ENCODE data around the gene RLBP1.

The RLBP1 gene

GRCh38 chr15:89203705-89204273, 17.6 kb downstream of the RLBP1 start:
- Histone ChIP-seq H3K36me3 (ENCODE audit: insufficient read depth, low read depth, low read length) (no peaks in the 10 kb centered on the region), H3K27ac (ENCODE audit: low read length) (no peak overlapping the region), H3K9ac (ENCODE audit: low read depth, low read length) (no peak overlapping the region), H3K9me3 (ENCODE audit: insufficient read depth, low read depth, low read length) (no peaks in the 10 kb centered on the region), H3K27me3 (ENCODE audit: insufficient read depth, low read length) (no peaks in the 10 kb centered on the region), H3K4me1 (ENCODE audit: insufficient read depth, low read length) (peaks cover 17% of the 10 kb centered on the region), H3K4me3 (ENCODE audit: low read length) (no peak overlapping the region)

DNA sequence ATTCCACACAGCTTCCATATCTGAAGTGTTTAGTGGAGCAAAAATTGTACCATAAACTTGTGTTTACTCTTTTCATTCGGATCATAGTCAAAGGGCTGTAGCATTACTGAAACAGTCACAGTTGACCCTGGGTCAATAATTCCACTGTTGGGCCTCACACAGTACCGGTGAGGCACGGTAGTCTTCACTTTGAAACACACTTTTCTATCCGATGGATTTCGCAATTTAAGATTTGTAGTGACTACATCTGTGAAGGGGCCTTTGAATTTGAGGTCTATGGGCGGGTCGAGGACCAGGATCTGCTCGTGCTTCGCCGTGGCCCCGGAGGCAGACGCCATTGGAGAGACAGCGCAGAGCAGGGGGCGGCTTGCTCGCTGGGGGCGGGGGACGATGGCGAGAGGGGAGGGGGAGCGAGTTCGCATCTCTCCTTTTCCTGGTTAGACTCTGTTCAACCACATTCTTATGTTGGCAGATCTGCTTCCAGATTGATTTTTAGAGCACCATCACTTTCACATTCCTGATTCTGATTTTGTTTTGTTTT, 19.8 kb downstream of the RLBP1 start:
- H3K27me3 ChIP-seq (ENCODE audit: insufficient read depth, low read length), result no peaks in the 10 kb centered on the region
- no peak overlapping the region for H3K9ac ChIP-seq (ENCODE audit: low read depth, low read length)
- no peak overlapping the region for H3K27ac ChIP-seq (ENCODE audit: low read length)

DNA sequence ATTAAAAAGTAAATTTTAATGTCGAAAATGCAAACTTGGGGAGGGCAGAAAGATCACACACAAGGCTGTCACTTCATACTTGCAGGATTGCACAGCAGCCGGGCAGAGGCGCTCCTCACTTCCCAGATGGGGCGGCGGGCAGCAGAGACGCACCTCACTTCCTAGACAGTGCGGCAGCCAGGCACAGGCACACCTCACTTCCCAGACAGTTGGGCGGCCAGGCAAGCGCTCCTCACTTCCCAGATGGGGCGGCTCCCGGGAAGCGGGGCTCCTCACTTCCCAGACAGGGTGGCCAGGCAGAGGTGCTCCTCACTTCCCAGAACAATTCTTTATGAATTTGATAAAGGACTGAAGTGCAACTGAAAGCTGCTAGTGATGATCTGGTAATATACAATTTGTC, 21.2 kb downstream of the RLBP1 start:
- Histone ChIP-seq H3K9me3 (ENCODE audit: insufficient read depth, low read depth, low read length) (no peaks in the 10 kb centered on the region), H3K4me1 (ENCODE audit: insufficient read depth, low read length) (peaks cover 38% of the 10 kb centered on the region), H3K9ac (ENCODE audit: low read depth, low read length) (no peak overlapping the region), H3K4me3 (ENCODE audit: low read length) (no peak overlapping the region), H3K36me3 (ENCODE audit: insufficient read depth, low read depth, low read length) (no peaks in the 10 kb centered on the region), H3K27me3 (ENCODE audit: insufficient read depth, low read length) (no peaks in the 10 kb centered on the region), H3K27ac (ENCODE audit: low read length) (no peak overlapping the region)

More for the DNA sequence above, 19.8 kb downstream of the RLBP1 start:
- peaks cover 38% of the 10 kb centered on the region for H3K4me1 ChIP-seq (ENCODE audit: insufficient read depth, low read length)
- H3K9me3 ChIP-seq (ENCODE audit: insufficient read depth, low read depth, low read length), result no peaks in the 10 kb centered on the region
- no peaks in the 10 kb centered on the region for H3K36me3 ChIP-seq (ENCODE audit: insufficient read depth, low read depth, low read length)
- H3K4me3 ChIP-seq (ENCODE audit: low read length), result no peak overlapping the region

GRCh38 chr15:89199746-89200145, 21.6 kb downstream of the RLBP1 start:
- Histone ChIP-seq H3K9ac (ENCODE audit: low read depth, low read length) (peak overlapping the region; percentile 21; the same call in 1 of the 2 replicates), H3K4me3 (ENCODE audit: low read length) (no peak overlapping the region), H3K27me3 (ENCODE audit: insufficient read depth, low read length) (no peaks in the 10 kb centered on the region), H3K36me3 (ENCODE audit: insufficient read depth, low read depth, low read length) (no peaks in the 10 kb centered on the region), H3K27ac (ENCODE audit: low read length) (peak overlapping the region; percentile 16), H3K9me3 (ENCODE audit: insufficient read depth, low read depth, low read length) (no peaks in the 10 kb centered on the region), H3K4me1 (ENCODE audit: insufficient read depth, low read length) (peaks cover 38% of the 10 kb centered on the region)

DNA sequence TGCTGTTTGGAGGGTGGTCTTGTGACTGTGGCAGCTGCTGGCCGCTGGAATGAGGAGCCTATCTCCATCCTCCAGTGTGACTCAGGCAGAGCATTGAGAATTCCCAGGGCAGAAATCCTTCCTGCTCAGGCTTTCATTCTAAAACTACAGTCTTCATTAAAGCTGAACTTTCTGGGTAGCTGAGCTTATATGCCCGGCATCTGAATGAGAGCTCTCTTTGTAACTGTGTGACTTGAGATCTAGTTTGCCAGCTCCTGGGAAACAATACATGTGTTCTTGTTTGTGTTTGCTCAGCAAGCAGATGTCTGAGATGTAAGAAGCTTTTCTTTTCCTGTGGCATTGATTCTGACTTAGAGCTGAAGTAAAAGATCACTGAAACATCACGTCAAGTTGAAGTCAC, 22.4 kb downstream of the RLBP1 start:
- no peak overlapping the region for H3K4me3 ChIP-seq (ENCODE audit: low read length)
- H3K4me1 ChIP-seq (ENCODE audit: insufficient read depth, low read length), result peaks cover 38% of the 10 kb centered on the region
- H3K36me3 ChIP-seq (ENCODE audit: insufficient read depth, low read depth, low read length), result no peaks in the 10 kb centered on the region
- H3K9me3 ChIP-seq (ENCODE audit: insufficient read depth, low read depth, low read length), result no peaks in the 10 kb centered on the region
- peak overlapping the region; percentile 21; the same call in 1 of the 2 replicates for H3K9ac ChIP-seq (ENCODE audit: low read depth, low read length)
- H3K27me3 ChIP-seq (ENCODE audit: insufficient read depth, low read length), result no peaks in the 10 kb centered on the region
- H3K27ac ChIP-seq (ENCODE audit: low read length), result peak overlapping the region; percentile 16

GRCh38 chr15:89198196-89198595, 23.2 kb downstream of the RLBP1 start:
- Histone ChIP-seq H3K27ac (ENCODE audit: low read length) (no peak overlapping the region), H3K4me3 (ENCODE audit: low read length) (peak overlapping the region; percentile 7; the same call in 1 of the 2 replicates), H3K36me3 (ENCODE audit: insufficient read depth, low read depth, low read length) (peaks cover 2% of the 10 kb centered on the region; the same call in 1 of the 2 replicates), H3K9ac (ENCODE audit: low read depth, low read length) (peak overlapping the region; percentile 21; the same call in 1 of the 2 replicates), H3K9me3 (ENCODE audit: insufficient read depth, low read depth, low read length) (no peaks in the 10 kb centered on the region), H3K4me1 (ENCODE audit: insufficient read depth, low read length) (peaks cover 38% of the 10 kb centered on the region), H3K27me3 (ENCODE audit: insufficient read depth, low read length) (no peaks in the 10 kb centered on the region)

- Histone ChIP-seq H3K4me3 (ENCODE audit: low read length) (peak overlapping the region; percentile 7; the same call in 1 of the 2 replicates), H3K9ac (ENCODE audit: low read depth, low read length) (peak overlapping the region; percentile 21; the same call in 1 of the 2 replicates), H3K36me3 (ENCODE audit: insufficient read depth, low read depth, low read length) (peaks cover 9% of the 10 kb centered on the region; the same call in 1 of the 2 replicates), H3K27ac (ENCODE audit: low read length) (no peak overlapping the region), H3K4me1 (ENCODE audit: insufficient read depth, low read length) (peaks cover 38% of the 10 kb centered on the region), H3K27me3 (ENCODE audit: insufficient read depth, low read length) (no peaks in the 10 kb centered on the region), H3K9me3 (ENCODE audit: insufficient read depth, low read depth, low read length) (no peaks in the 10 kb centered on the region)
These were observed 23.8 kb downstream of the RLBP1 start for GRCh38 chr15:89197503-89197971.

DNA sequence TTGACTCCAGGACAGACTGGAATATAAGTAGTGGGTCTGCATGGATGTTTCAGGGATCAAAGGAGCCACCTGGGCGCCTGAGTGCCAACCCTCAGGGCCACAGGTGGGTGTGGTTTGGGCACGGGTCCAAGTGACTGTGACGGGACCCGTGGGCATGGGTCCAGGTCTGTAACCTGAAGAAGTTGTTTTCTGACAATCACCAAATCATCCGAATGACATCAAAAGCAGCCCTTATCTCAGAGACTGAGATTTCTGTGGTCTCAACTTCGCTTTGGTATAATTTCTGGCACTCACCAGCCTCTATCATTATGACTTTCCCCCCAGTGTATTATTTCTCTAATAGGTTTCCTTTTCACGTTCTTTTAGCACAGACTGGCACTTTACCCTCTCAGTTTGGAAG, 24.4 kb downstream of the RLBP1 start:
- H3K27me3 ChIP-seq (ENCODE audit: insufficient read depth, low read length), result no peaks in the 10 kb centered on the region
- peak overlapping the region; percentile 7; the same call in 1 of the 2 replicates for H3K4me3 ChIP-seq (ENCODE audit: low read length)
- peak overlapping the region; percentile 21; the same call in 1 of the 2 replicates for H3K9ac ChIP-seq (ENCODE audit: low read depth, low read length)

DNA sequence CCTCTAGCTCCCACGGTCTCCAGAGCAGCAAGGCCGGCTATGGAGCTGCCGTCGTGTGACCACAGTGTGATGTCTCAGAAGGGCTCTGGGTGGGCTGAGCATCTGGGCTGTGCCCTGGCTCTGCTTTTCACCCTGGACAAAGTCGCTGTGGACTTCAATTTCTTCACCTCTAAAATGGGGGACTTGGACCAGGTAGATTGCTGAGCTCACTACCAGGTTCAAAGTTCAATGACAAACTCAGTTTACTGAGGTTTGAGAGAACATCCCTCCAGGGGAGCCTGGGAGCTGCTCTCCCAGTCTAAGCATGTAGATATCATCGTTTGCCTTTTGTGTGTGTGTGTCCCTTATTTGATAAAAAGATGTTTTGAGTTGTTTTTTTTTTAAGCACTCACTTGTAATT, 25.1 kb downstream of the RLBP1 start:
- Histone ChIP-seq H3K27ac (ENCODE audit: low read length) (no peak overlapping the region), H3K4me1 (ENCODE audit: insufficient read depth, low read length) (peaks cover 30% of the 10 kb centered on the region), H3K27me3 (ENCODE audit: insufficient read depth, low read length) (no peaks in the 10 kb centered on the region), H3K36me3 (ENCODE audit: insufficient read depth, low read depth, low read length) (peaks cover 13% of the 10 kb centered on the region; the same call in 1 of the 2 replicates), H3K4me3 (ENCODE audit: low read length) (no peak overlapping the region), H3K9me3 (ENCODE audit: insufficient read depth, low read depth, low read length) (no peaks in the 10 kb centered on the region), H3K9ac (ENCODE audit: low read depth, low read length) (no peak overlapping the region)

More for the DNA sequence above, 24.4 kb downstream of the RLBP1 start:
- Histone ChIP-seq H3K27ac (ENCODE audit: low read length) (no peak overlapping the region), H3K36me3 (ENCODE audit: insufficient read depth, low read depth, low read length) (peaks cover 11% of the 10 kb centered on the region; the same call in 1 of the 2 replicates), H3K9me3 (ENCODE audit: insufficient read depth, low read depth, low read length) (no peaks in the 10 kb centered on the region), H3K4me1 (ENCODE audit: insufficient read depth, low read length) (peaks cover 33% of the 10 kb centered on the region)

DNA sequence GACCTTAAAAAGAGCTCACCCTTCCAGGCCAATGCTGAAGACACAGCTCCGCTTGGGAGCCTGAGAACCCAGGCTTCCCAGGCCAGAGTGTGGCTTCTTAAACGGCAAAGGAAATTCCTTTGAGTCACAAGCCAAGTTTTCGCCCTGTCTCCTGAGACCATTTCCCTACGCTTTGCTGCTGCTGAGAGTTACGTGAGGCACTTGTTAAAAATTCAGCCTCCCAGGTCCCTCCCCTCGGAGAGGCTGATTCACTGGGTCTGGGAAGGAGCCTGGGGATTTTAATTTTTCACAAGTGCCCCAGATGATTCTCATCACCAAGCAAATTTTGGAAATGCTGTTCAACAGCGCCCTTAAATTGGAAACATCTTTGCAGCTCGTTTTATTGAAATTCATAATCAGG, 25.5 kb downstream of the RLBP1 start:
- peaks cover 17% of the 10 kb centered on the region; the same call in 1 of the 2 replicates for H3K36me3 ChIP-seq (ENCODE audit: insufficient read depth, low read depth, low read length)
- H3K4me3 ChIP-seq (ENCODE audit: low read length), result no peak overlapping the region
- H3K27ac ChIP-seq (ENCODE audit: low read length), result no peak overlapping the region

DNA sequence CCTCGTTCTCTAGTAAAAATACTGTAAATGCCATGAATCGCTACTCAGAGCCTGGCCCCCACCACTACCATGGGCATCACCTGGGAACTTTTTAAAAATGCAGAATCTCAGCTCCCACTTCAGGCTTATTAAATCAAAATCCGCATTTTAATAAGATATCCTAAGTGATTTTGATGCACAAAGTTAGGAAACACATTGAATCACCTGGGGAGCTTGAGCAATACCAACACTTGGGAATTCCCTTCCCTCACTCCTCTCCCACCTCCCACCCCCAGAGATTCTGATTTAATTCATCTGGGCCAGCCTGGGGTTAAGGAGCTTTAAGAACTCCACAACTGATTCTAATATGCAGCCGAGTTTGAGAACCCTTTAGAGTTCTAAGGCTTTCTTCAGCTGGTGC, 26.8 kb downstream of the RLBP1 start:
- H3K27ac ChIP-seq (ENCODE audit: low read length), result no peak overlapping the region
- no peak overlapping the region for H3K4me3 ChIP-seq (ENCODE audit: low read length)
- no peaks in the 10 kb centered on the region for H3K27me3 ChIP-seq (ENCODE audit: insufficient read depth, low read length)
- peaks cover 23% of the 10 kb centered on the region; the same call in 1 of the 2 replicates for H3K36me3 ChIP-seq (ENCODE audit: insufficient read depth, low read depth, low read length)
- H3K4me1 ChIP-seq (ENCODE audit: insufficient read depth, low read length), result peaks cover 29% of the 10 kb centered on the region
- no peak overlapping the region for H3K9ac ChIP-seq (ENCODE audit: low read depth, low read length)
- H3K9me3 ChIP-seq (ENCODE audit: insufficient read depth, low read depth, low read length), result no peaks in the 10 kb centered on the region

More for the DNA sequence above, 25.5 kb downstream of the RLBP1 start:
- H3K9ac ChIP-seq (ENCODE audit: low read depth, low read length), result no peak overlapping the region
- peaks cover 30% of the 10 kb centered on the region for H3K4me1 ChIP-seq (ENCODE audit: insufficient read depth, low read length)
- H3K27me3 ChIP-seq (ENCODE audit: insufficient read depth, low read length), result no peaks in the 10 kb centered on the region
- H3K9me3 ChIP-seq (ENCODE audit: insufficient read depth, low read depth, low read length), result no peaks in the 10 kb centered on the region

- no peak overlapping the region for H3K9ac ChIP-seq (ENCODE audit: low read depth, low read length)
- H3K36me3 ChIP-seq (ENCODE audit: insufficient read depth, low read depth, low read length), result peaks cover 31% of the 10 kb centered on the region; the same call in 1 of the 2 replicates
- H3K27ac ChIP-seq (ENCODE audit: low read length), result no peak overlapping the region
- H3K9me3 ChIP-seq (ENCODE audit: insufficient read depth, low read depth, low read length), result no peaks in the 10 kb centered on the region
- no peak overlapping the region for H3K4me3 ChIP-seq (ENCODE audit: low read length)
- H3K27me3 ChIP-seq (ENCODE audit: insufficient read depth, low read length), result no peaks in the 10 kb centered on the region
- H3K4me1 ChIP-seq (ENCODE audit: insufficient read depth, low read length), result peaks cover 11% of the 10 kb centered on the region
These were observed 28.6 kb downstream of the RLBP1 start for GRCh38 chr15:89192766-89193165.

Data from iPS-20b (cell line).